Activated CD4-positive, CD25-positive, alpha-beta regulatory T cell treated with anti-CD3 and anti-CD28 coated beads, Interleukin-2, amount 50 U/mL, for 72 hours (primary cell): ENCODE data around the gene PALLD.

ENCODE experiments used
- DNase-seq: peaks from one replicate; pipeline ENCODE4 v3.0.0; 2021

The PALLD gene

DNA sequence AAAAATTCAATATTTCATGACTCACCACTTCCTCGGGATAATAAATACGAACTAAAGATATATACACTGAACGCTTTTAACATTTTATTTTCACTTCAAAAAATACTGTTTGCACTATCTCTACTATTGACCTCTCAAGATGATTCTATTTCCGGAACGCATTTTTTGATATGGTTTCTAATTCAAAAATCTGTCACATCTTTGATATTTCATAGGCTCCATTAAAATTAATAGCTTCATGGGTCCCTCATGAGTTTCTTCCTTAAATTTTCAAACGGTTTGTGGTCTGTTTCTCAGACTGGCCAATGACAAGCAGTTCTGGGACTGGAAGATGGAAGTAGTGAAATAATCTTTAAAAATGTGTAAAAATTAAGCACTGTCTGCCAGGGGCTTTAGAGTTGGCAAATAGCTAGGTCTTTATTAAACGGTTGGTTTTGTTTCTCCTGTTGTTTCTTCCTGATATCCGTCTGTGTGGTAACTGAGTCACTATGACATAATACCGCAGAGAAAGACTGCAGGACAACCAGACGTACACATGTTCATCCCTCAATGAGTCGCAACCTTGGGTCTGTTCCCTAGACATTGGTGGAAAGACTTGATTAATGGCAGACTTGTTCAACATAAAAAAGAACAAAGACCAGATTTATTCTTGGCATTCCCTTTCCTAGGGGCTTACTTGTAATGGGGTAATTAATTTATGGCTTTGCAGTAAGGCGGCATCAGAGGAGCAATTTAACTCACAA is 133.8 kb downstream of the PALLD start:
- no peak for DNase-seq

- DNase-seq, result no peak
Measured at GRCh38 chr4:168631241-168632162, 134.7 kb downstream of the PALLD start.

DNA sequence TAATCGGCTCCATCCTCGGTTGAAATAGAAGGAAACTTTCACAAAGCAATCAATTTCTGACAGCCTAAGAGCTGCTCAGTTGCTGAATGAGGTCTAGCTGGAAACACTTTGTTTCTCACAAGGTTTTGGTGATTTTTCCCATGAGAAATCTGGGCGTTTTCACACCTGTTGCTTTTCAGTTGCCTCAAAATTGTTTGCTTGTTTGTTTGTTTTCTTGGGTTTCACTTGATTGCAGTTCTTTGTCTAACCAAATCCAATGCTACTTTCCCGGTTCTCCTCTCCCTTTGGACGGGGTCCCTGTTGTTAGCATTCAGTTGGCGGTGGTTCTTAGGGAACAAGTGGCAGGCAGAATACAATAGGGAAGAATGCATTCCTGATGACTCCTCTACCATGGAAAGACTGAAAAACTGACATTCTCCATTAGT is 135.5 kb downstream of the PALLD start:
- no peak for DNase-seq

- no peak for DNase-seq
Measured at GRCh38 chr4:168633064-168633463, 136.2 kb downstream of the PALLD start.

DNA sequence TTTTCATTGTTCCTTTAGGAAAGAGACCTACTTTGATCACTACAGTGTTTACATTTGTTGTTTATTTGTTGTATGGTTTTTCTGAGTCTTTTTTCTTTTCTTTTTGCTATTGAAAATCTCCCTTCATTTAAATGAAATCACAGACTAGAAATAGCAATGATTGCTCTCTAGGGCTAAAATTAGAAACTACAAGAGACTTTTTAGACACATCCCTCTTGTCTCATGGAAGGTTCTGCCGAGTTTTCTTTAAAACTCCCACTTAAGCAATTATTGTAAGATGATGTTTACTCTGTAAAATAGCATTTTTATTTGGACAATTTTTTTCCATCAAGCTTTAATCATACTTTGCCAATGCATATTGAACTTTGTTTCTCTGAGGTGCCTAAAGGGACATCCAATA is 136.6 kb downstream of the PALLD start:
- no peak for DNase-seq

GRCh38 chr4:168634276-168634802 is 137.5 kb downstream of the PALLD start:
- no peak for DNase-seq

DNA sequence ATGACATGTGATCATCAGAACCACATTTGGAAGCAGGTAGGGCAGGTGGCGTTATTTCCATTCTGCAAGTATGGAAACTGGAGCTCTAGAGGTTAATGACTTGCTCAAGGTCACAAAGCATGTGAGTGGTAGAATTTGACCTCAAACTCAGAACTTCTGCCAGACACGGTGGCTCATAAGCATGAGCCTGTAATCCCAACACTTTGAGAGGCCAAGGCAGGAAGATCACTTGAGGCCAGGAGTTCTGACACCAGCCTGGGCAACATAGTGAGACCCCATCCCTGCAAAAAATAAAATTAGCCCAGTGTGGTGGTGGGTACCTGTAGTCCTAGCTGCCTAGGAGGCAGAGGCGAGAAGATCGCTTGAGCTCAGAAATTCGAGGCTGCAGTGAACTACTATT is 139.2 kb downstream of the PALLD start:
- DNase-seq, result no peak

DNA sequence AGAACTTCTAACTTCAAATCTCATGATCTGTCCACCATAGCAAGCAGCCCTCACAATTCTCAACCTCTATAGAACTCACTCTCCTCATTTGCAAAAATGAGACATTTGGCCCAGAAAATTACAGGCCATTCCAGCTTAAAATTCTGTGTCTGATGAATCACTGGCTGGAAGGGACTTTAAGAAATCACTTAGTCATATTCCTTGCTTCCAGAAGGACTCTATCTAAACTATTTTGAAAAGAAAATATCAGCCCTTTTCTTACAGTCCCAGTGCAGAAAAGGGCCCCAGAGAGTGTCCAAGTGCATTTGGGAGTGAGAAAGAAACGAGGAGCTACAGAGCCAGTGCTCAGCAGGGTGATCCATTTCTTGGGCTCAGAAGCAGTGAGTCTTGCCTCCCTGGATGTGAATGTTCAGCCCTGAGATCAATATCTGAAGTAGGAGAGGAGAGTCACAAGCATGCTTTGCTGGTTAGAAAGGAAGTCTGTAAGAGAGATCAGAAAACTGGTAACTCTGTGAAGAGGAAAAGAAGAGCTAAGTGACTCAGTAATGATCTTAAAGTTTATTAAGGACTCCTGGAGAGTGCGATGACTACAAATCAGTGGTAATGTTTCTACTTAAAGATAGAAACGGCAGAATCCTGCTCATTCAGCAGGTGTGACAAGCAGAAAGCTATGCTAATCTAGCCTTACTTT is 139.8 kb downstream of the PALLD start:
- DNase-seq, result no peak

GRCh38 chr4:168637872-168638756 is 141.3 kb downstream of the PALLD start:
- no peak for DNase-seq

GRCh38 chr4:168639914-168640313 is 143.1 kb downstream of the PALLD start:
- DNase-seq, result no peak

GRCh38 chr4:168641811-168642140 is 144.9 kb downstream of the PALLD start:
- no peak for DNase-seq

GRCh38 chr4:168642591-168642990 is 145.7 kb downstream of the PALLD start:
- DNase-seq, result no peak

GRCh38 chr4:168643111-168643795 is 146.4 kb downstream of the PALLD start:
- DNase-seq, result no peak

DNA sequence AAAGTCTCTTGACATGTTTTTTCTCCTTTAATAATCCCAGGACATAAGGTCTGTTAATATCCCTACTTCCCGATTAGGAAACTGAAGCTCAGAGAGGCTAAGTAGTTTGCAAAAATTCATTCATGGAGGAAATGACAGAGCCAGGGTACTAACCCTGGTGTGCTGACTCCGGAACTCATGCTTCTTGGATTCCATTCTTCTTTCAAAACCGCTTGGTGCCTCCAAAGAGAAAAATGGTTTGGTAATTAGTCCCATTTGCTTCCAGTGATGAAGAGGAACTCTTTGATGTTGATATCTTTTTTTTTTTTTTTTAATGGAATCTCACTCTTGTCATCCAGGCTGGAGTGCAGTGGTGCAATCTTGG is 146.9 kb downstream of the PALLD start:
- no peak for DNase-seq

GRCh38 chr4:168646001-168646768 is 149.3 kb downstream of the PALLD start:
- DNase-seq, result no peak

- DNase-seq, result no peak
Measured at GRCh38 chr4:168647646-168648375, 151.0 kb downstream of the PALLD start.

- no peak for DNase-seq
Measured at GRCh38 chr4:168648494-168648893, 151.6 kb downstream of the PALLD start.

GRCh38 chr4:168648929-168649328 is 152.1 kb downstream of the PALLD start:
- no peak for DNase-seq

DNA sequence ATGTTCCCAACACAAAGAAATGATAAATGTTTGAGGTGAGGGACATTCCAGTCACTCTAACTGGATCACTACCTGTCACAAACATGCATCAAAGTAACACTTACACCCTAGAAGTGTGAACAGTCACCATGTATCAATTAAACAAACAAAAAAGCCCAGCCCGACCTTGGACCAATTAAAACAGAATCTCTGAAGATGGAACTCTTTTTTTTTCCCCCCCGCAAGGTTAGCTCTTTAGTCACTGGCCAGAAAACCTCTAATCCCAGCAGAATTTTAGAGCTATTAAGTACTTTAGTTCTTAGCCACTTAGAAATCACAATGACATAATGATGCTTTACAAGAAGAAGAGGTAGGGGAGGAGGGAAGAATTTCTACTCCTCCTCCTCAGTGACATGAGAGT is 154.5 kb downstream of the PALLD start:
- no peak for DNase-seq

- no peak for DNase-seq
Measured at GRCh38 chr4:168651864-168652263, 155.0 kb downstream of the PALLD start.
